Measurements from ENCODE around the gene TM7SF2. TPM values are rescaled to one million over a fixed set of nuclear protein-coding genes. Genes with fewer than 3 reads are reported as not detected.

TM7SF2 gene
- total RNA-seq, 1 experiment from 2014 or later, result 37.8 TPM

- POLR2A ChIA-PET (ENCODE audit: low non-redundant PET), result interaction anchor here (0.6 kb wide), 1 partner anchor 9 kb away, joined by 3 read pairs; no protein-coding TSS in a partner anchor
- H3K27ac ChIP-seq (ENCODE audit: low read depth, low read length, poor library complexity, severe bottlenecking), result no peak overlapping the region
- intact Hi-C loops (cut with micrococcal nuclease; ENCODE audit: unreplicated experiment), result no loop called here
- no TSS peak for BruUV-seq (replicated peaks)
- no peaks in the 10 kb centered on the region for H3K27me3 ChIP-seq (replicated peaks; ENCODE audit: insufficient read depth, low read depth, low read length, poor library complexity)
- H3K4me1 ChIP-seq (ENCODE audit: insufficient read depth, low read length, poor library complexity, severe bottlenecking), result peaks cover 11% of the 10 kb centered on the region
- TF ChIP-seq EZH2 (IDR thresholded peaks at IDR 0.05; ENCODE audit: borderline replicate concordance, low read depth, low read length, poor library complexity, severe bottlenecking), result no peak
- TF ChIP-seq CTCF (conservative IDR thresholded peaks at IDR 0.05; ENCODE audit: low read depth, low read length), result no peak
- no peaks in the 10 kb centered on the region for H3K36me3 ChIP-seq (ENCODE audit: insufficient read depth, low read length, poor library complexity, severe bottlenecking)
- no peak overlapping the region for H3K4me3 ChIP-seq (ENCODE audit: low read depth, low read length, poor library complexity, severe bottlenecking)
- CTCF ChIA-PET, result no interaction called here
- DNase-seq (ENCODE audit: low spot score), result no peak
- H3K9me3 ChIP-seq (ENCODE audit: low read depth, low read length, poor library complexity, severe bottlenecking), result no peaks in the 10 kb centered on the region
Measured at GRCh38 chr11:65107751-65108468, 3.8 kb upstream of the TM7SF2 start.

- BruUV-seq (replicated peaks), result no TSS peak
- Histone ChIP-seq H3K36me3 (ENCODE audit: insufficient read depth, low read length, poor library complexity, severe bottlenecking) (no peaks in the 10 kb centered on the region), H3K9me3 (ENCODE audit: low read depth, low read length, poor library complexity, severe bottlenecking) (no peaks in the 10 kb centered on the region), H3K27me3 (replicated peaks; ENCODE audit: insufficient read depth, low read depth, low read length, poor library complexity) (no peaks in the 10 kb centered on the region), H3K4me1 (ENCODE audit: insufficient read depth, low read length, poor library complexity, severe bottlenecking) (peaks cover 17% of the 10 kb centered on the region), H3K27ac (ENCODE audit: low read depth, low read length, poor library complexity, severe bottlenecking) (no peak overlapping the region), H3K4me3 (ENCODE audit: low read depth, low read length, poor library complexity, severe bottlenecking) (no peak overlapping the region)
- intact Hi-C loops (cut with micrococcal nuclease; ENCODE audit: unreplicated experiment), result no loop called here
- ChIA-PET POLR2A (ENCODE audit: low non-redundant PET) (no interaction called here), CTCF (no interaction called here)
- no peak for DNase-seq (ENCODE audit: low spot score)
- no peak for TF ChIP-seq EZH2 (IDR thresholded peaks at IDR 0.05; ENCODE audit: borderline replicate concordance, low read depth, low read length, poor library complexity, severe bottlenecking)
- no peak for TF ChIP-seq CTCF (conservative IDR thresholded peaks at IDR 0.05; ENCODE audit: low read depth, low read length)
Measured at GRCh38 chr11:65108469-65109123, 3.1 kb upstream of the TM7SF2 start.

DNA sequence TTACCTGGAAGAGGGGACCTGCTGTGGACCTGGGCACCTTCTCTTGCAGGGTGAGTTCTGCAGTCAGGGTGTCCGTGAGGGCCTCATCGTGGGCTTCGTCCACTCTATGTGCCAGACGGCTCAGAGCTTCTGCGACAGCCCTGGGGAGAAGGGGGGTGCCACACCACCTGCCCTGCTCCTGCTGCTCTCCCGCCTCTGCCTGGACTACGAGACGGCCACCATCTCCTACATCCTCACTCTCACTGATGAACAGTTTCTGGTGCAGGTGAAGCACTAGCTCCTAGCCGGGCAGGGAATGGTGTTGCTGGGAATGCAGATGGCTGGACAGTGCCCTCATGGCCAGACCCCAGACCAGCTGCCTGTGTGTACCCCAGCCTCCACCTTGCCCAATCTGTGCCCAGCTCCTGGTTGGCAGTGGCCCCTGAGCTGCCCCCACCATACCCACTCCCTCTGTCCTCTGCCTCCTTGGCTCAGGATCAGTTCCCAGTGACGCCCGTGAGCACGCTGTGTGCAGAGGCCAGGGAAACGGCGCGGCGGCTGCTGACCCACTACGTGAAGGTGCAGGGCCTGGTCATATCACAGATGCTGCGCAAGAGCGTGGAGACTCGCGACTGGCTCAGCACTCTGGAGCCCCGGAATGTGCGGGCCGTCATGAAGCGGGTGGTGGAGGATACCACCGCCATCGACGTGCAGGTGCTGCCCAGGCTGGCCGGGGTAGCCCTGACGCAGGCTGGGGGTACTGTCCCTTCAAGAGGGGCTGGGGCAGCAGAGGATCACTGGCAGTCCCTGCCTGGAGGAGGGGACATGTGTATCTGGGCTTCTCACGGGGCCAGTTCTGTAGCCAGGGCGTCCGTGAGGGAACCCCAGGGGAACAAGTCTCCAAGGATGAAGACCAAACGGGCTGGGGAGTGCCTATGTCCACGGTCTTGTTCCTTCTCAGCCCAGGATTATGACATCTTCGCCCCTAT lies 2.2 kb upstream of the TM7SF2 start:
- CTCF ChIA-PET, result interaction anchor here (1.3 kb wide), 2 partner anchors 10 to 12 kb away, joined by 7 to 11 read pairs; partner anchors contain the start of genes FAU and MRPL49
- Histone ChIP-seq H3K9me3 (ENCODE audit: low read depth, low read length, poor library complexity, severe bottlenecking) (no peaks in the 10 kb centered on the region), H3K4me3 (ENCODE audit: low read depth, low read length, poor library complexity, severe bottlenecking) (no peak overlapping the region), H3K27ac (ENCODE audit: low read depth, low read length, poor library complexity, severe bottlenecking) (no peak overlapping the region), H3K36me3 (ENCODE audit: insufficient read depth, low read length, poor library complexity, severe bottlenecking) (no peaks in the 10 kb centered on the region), H3K27me3 (replicated peaks; ENCODE audit: insufficient read depth, low read depth, low read length, poor library complexity) (no peaks in the 10 kb centered on the region), H3K4me1 (ENCODE audit: insufficient read depth, low read length, poor library complexity, severe bottlenecking) (peaks cover 17% of the 10 kb centered on the region)
- POLR2A ChIA-PET (ENCODE audit: low non-redundant PET), result no interaction called here
- DNase-seq (ENCODE audit: low spot score), result no peak
- BruUV-seq (replicated peaks), result no TSS peak
- TF ChIP-seq EZH2 (IDR thresholded peaks at IDR 0.05; ENCODE audit: borderline replicate concordance, low read depth, low read length, poor library complexity, severe bottlenecking), result no peak
- no peak for TF ChIP-seq CTCF (conservative IDR thresholded peaks at IDR 0.05; ENCODE audit: low read depth, low read length)
- intact Hi-C loops (cut with micrococcal nuclease; ENCODE audit: unreplicated experiment), result loop anchor here (2.0 to 10.0 kb wide), 2 partner anchors 325 to 401 kb away; no protein-coding TSS in a partner anchor
